ENCODE measurements around the gene DOK7. TPM values are rescaled to one million over a fixed set of nuclear protein-coding genes. Genes with fewer than 3 reads are reported as not detected.

The DOK7 gene
- total and polyA plus RNA-seq, 2 donors (not counting 3 experiments of a cell fraction or from before 2014, with no cell fraction given): not detected

DNA sequence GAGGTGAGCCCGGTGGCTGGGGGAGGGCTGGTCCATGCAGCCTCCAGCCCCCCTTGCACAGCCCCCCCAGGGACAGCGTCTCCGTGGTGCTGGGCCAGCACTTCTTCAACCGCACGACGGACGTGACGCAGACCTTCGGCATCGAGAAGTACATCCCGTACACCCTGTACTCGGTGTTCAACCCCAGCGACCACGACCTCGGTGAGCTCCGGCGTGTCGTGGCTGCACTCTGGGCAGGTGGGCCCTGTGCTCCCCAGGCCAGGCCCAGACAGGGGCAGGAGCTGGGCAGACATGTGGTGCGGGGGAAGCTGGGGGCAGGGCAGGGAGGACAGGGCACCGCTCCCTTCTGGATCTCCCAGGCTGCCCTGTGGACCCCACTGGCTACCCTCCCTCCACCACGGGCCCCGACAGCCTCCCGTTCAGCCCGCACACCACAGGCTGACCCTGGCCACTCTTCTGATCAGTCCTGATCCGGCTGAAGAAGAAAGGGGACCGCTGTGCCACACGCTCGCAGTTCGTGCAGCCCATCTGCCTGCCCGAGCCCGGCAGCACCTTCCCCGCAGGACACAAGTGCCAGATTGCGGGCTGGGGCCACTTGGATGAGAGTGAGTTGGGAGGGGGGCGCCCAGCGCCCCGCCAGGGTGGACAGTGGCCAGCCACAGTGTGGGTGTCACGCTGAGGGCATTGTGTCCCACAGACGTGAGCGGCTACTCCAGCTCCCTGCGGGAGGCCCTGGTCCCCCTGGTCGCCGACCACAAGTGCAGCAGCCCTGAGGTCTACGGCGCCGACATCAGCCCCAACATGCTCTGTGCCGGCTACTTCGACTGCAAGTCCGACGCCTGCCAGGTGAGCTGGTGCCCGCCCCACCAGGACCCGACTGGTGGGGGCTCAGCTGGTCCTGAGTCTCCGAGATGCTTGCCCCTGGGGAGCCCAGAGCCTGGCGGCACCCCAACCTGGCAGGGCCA, 15.4 kb upstream of the DOK7 start:
- no peak overlapping the region for H3K9ac ChIP-seq (replicated peaks; ENCODE audit: extremely low read depth, insufficient read depth, low read length)
- H3K9me3 ChIP-seq (replicated peaks; ENCODE audit: control insufficient read depth, insufficient read depth, low read length): no peaks in the 10 kb centered on the region
- dilution Hi-C loops (cut with MboI; ENCODE audit: extremely low pct_ligation_motif_present, low sequenced_read_pairs): no loop called here
- BruUV-seq (replicated peaks): no TSS peak
- H3K4me1 ChIP-seq (ENCODE audit: control insufficient read depth, extremely low read depth, insufficient read depth, low read length): peaks cover 4% of the 10 kb centered on the region
- H3K79me2 ChIP-seq (ENCODE audit: control insufficient read depth, insufficient read depth, low read length): no peaks in the 10 kb centered on the region
- no peaks in the 10 kb centered on the region for H3K9me1 ChIP-seq (replicated peaks; ENCODE audit: control insufficient read depth, extremely low read depth, insufficient read depth, low read length)
- no peaks in the 10 kb centered on the region for H3K27me3 ChIP-seq (ENCODE audit: control insufficient read depth in 2 of 2, insufficient read depth in 2 of 2, low read length in 2 of 2)
- intact Hi-C loops (cut with micrococcal nuclease): no loop called here
- FAIRE-seq (no peak), DNase-seq (ENCODE audit: low read depth, low spot score) (no peak)
- no peak overlapping the region for H2AFZ ChIP-seq (ENCODE audit: low read depth, low read length)
- no peaks in the 10 kb centered on the region for H3K36me3 ChIP-seq (ENCODE audit: control insufficient read depth in 2 of 2, extremely low read depth in 1 of 2, insufficient read depth in 2 of 2, low read length in 2 of 2)
- no peak overlapping the region for H3K27ac ChIP-seq (ENCODE audit: insufficient read depth, low read depth, low read length)
- H3K4me2 ChIP-seq (ENCODE audit: insufficient read depth, low read length): no peak overlapping the region
- no peak overlapping the region for H3K4me3 ChIP-seq (replicated peaks in 1 of 3; ENCODE audit: insufficient read depth in 1 of 3, low read depth in 1 of 3, low read length in 3 of 3)
- no peaks in the 10 kb centered on the region for H4K20me1 ChIP-seq (replicated peaks; ENCODE audit: control insufficient read depth, extremely low read depth, insufficient read depth, low read length)
- ChIA-PET CTCF (interaction anchor here (1.2 to 1.4 kb wide), 2 partner anchors 102 to 254 kb away, joined by 4 to 6 read pairs; no protein-coding TSS in a partner anchor), POLR2A (no interaction called here)
- no peak for TF ChIP-seq POLR2AphosphoS5 (IDR thresholded peaks at IDR 0.05; ENCODE audit: insufficient read depth, low read depth, low read length)
- TF ChIP-seq, protein P1, sequence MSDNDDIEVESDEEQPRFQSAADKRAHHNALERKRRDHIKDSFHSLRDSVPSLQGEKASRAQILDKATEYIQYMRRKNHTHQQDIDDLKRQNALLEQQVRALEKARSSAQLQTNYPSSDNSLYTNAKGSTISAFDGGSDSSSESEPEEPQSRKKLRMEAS (IDR thresholded peaks at IDR 0.05; ENCODE audit: insufficient read depth, insufficient read length): no peak
- TF ChIP-seq FOS (IDR thresholded peaks at IDR 0.05; ENCODE audit: borderline replicate concordance, insufficient read depth, low read length): no peak
- no peak for TF ChIP-seq JUN (IDR thresholded peaks at IDR 0.05; ENCODE audit: borderline replicate concordance, insufficient read depth, insufficient read length, low read depth)
- no peak for TF ChIP-seq MYC (IDR thresholded peaks at IDR 0.05; ENCODE audit: low read depth, low read length)
- TF ChIP-seq GATA2 (IDR thresholded peaks at IDR 0.05; ENCODE audit: insufficient read depth, insufficient read length, low read depth, low read length): no peak
- TF ChIP-seq, protein P2, sequence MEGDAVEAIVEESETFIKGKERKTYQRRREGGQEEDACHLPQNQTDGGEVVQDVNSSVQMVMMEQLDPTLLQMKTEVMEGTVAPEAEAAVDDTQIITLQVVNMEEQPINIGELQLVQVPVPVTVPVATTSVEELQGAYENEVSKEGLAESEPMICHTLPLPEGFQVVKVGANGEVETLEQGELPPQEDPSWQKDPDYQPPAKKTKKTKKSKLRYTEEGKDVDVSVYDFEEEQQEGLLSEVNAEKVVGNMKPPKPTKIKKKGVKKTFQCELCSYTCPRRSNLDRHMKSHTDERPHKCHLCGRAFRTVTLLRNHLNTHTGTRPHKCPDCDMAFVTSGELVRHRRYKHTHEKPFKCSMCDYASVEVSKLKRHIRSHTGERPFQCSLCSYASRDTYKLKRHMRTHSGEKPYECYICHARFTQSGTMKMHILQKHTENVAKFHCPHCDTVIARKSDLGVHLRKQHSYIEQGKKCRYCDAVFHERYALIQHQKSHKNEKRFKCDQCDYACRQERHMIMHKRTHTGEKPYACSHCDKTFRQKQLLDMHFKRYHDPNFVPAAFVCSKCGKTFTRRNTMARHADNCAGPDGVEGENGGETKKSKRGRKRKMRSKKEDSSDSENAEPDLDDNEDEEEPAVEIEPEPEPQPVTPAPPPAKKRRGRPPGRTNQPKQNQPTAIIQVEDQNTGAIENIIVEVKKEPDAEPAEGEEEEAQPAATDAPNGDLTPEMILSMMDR (IDR thresholded peaks at IDR 0.05; ENCODE audit: extremely low read depth in 1 of 2, insufficient read depth in 1 of 2, low read depth in 1 of 2, low read length in 2 of 2): no peak
- no peak for TF ChIP-seq POLR2A (IDR thresholded peaks at IDR 0.05; ENCODE audit: low read depth, low read length)
- TF ChIP-seq EZH2 (IDR thresholded peaks at IDR 0.05; ENCODE audit: borderline replicate concordance, low read depth, low read length, severe bottlenecking): no peak

Measured in endothelial cell of umbilical vein (primary cell).